GM21360 (cell line): ENCODE measurements around the gene DGKG.

Experiments
- ATAC-seq: cut with Tn5 transposase; IDR thresholded peaks from one replicate; pipeline ENCODE4 v1.9.1; 2021; ENCODE audit warnings: mild to moderate bottlenecking, moderate library complexity; ENCODE audit not compliant: unreplicated experiment

DGKG gene

DNA sequence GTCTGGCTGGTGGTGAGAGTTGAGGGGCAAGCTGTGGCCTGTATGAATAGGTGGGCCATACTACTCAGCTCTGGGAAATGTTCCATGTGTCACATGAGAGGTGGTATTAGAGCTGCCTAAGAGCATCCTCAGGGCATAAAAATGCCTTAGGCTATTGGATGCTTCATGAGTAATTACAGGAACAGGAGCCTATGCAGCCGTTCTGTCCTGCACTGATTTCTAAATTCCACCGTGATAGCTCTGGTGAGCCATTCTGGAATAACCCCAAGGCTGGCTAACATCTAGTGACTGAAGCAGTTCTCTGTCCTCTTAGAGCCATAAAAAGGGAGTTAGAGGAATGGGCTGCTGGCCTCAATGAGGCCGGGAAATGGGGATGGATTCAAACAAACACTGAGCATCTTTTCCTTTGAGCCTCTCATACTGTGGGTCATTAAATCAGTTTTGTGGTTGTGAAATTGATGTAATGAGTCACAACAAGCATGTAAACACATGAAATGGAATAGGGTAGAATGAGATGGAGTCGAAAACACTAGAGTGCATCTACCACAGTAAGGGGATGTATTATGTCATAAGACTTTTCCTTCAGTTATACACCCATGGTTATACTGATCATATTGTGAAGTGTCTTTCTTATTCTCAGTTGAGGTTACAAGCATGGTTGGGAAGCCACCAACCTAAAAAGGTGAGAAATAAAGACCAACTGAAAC lies 41.0 kb downstream of the DGKG start:
- ATAC-seq, result no peak

DNA sequence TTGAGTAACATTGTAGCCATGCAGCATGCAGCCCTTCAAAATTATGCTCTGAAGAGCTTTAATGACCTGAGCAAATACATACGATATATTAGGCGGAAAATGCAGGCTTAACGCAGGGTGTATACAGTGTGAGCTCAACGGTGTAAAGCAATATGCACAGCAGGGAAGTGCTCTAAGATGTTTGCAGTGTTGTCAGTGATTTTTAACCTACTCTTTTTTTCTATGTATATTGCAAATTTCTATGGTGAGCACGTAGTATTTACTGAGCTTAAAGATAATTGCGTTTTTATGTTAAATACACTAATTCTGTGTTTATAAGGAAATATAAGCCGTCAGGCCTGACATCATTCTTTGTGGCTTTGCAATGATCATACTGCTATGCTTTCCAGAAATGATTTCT lies 42.1 kb downstream of the DGKG start:
- no peak for ATAC-seq

DNA sequence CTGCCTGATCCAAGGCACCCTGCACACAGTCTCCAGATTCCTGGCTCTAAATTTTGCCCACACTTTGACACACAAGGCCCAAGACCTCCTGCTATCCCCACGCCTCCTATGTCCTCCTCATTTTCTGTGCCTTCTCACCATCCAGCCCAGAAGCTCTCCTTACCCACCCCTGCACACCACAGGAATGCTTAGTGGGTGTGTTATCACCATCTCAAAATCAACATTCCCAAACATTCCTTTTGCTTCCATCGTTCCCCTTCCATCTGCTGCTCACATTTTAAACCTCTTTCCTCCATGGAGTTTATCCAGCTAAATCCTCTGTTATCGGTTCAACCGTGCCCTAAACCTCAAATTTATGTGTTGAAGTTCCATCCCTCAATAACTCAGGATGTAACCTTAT lies 43.9 kb downstream of the DGKG start:
- ATAC-seq, result no peak

DNA sequence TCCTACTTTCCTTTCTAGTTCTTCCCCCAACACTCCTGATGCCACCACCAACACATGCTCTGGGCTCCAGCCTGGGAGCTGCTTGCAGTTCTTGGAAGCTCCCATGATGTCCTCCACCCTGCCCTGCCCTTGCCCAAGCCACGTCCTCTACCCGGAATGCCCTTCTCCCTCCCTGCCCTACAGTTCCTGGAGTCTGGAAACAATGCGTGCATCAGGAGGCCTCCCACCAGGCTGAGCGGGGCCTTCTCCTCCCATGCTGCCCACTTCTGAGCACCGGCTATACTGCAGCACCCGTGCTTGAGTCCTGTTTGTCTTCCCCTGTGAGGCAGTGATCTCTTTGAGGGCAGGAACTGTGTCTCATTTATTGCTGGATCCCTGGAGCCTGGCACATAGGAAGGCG lies 44.6 kb downstream of the DGKG start:
- no peak for ATAC-seq

DNA sequence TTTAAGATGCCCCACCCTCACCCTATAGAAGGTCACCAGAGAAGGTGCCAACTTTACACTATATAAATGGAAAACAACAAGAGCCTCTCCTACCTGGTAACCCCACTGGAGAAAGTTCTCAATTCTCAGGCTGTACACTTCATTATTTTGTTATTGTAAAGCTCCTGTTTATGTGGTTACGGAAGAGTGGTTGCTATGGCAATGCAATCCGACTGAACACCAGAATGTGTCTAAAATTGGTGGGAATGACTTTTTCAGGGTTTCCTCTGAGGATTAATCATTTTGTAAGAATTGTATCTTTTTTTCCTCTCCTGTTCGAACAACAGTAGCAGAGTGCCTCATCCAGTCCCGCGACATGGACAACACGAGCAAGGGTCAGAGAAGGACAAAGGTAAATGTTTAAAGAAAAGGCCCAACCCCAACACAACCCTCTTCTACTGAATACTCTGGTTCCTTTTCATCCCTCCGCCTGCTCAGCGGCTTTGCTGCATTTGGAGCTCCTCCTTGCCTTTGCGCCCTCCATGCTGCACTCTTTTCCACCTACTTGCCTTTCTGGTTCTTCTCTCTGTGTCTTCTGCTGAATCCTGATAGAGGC lies 45.3 kb downstream of the DGKG start:
- no peak for ATAC-seq

DNA sequence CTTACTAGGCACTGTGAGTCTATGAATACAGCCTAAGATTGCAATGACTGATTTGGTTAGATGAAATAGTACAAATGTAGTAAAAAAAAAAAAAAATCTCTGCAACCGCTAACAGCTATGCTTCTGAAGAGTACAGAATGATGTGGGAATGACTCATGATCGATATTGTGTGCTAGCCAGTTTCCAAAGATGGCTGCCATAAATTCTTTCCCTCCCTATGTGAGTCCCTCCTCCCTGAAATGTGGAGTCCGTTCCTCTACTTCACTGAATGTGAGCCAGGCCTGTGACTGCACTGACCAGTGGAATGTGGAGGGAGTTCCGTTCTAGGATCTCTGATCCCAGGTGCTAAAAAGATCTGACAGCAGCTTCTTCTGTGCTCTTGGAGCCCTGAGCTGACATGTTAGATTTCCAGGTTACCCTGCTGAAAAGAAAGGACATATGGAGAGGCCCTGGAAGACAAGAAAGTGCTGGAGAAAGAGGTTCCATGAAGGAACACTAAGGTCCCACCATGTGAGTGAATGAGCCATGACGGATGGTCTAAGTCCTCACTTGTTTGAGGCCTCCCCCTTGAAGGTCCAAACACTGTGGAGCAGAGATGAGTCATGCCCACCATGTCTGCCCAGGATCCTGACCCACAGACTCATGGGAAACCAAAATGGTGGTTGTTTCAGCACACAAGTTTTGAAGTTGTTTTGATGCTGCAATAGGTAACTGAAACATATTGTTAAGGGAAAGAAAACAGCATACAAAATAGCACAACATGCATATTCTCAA lies 46.3 kb downstream of the DGKG start:
- no peak for ATAC-seq

DNA sequence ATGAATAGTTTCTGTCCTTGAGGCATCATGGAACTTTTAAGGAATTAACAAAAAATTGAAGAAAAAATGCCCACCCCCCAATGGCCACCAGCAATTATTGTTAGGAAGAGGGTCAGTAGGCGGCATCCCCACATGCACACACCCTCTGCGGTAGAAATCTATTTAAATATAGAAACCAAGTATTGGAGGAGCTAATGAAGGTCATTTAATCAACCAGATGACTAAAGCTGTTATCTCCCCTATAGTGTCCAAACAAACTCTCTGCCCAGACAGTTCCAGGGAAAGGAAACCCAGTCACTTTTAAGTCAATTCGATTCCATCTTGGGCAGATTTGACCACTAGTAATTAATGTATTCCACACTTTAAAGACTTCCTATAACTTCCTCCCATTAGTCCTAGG lies 47.1 kb downstream of the DGKG start:
- no peak for ATAC-seq

DNA sequence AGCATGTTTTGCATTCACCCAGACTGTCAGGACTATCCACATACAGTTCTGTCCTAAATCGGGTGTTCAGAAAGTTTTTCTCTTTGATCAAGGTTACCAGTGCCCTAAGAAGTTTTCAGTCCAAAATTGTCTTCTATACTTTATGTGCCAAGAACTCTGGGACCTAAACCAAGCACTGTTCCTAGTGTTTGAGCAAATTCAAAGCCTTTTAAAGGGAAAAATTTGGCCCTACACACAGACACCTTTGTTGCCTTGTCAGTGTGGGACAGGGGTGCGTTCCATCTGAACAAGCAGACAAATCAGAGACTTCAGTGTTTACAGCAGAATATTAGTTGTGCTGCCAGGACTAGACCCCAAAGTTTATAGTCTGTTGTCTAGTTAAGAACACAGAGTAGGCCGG lies 50.6 kb downstream of the DGKG start:
- no peak for ATAC-seq

DNA sequence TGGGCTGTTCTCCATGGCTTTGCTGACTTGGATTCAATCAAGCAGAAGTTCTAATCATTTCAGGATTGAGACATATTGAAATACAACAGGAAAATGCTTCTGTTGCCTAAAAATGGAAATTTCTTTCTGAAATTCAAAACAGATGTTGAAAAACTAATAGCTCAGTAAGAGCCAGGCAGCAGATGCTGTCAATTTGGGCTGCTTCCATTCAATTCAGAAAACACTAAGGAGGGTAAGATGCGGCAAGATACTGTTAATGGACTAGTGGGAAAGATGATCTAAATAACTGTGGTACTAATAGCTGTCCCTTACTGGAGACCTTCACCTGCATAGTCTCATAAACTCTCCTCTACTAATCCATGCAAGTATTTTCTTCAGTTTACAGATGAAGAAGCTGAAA lies 53.5 kb downstream of the DGKG start:
- no peak for ATAC-seq

DNA sequence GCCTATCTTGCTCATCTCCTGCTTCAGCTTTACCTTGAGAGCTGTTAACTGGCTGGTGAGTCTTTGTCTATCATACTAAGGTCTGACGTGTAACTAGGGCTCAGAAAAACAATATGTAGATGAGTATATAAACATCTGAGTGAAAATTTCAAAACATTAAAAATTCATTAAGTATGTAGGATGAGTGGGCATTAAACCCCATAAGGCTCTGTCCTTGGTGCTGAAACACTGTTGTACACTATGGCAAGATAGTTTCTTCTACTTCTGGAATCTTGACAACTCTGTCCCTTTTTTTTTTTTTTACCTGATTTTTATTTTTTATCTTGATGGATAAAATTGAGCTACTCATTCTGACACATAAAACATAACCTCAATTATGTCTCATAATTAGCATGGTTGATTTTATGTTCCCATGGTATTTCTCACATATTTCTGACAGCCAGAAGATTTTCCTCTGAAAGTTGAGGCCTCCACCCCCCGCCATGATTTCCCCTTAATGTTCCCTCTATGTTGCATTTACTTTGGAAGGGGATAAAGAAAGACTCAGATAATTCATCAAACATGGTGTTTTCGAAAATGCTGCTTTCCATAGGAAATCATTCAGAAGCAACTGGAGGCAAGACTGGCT lies 54.3 kb downstream of the DGKG start:
- no peak for ATAC-seq

DNA sequence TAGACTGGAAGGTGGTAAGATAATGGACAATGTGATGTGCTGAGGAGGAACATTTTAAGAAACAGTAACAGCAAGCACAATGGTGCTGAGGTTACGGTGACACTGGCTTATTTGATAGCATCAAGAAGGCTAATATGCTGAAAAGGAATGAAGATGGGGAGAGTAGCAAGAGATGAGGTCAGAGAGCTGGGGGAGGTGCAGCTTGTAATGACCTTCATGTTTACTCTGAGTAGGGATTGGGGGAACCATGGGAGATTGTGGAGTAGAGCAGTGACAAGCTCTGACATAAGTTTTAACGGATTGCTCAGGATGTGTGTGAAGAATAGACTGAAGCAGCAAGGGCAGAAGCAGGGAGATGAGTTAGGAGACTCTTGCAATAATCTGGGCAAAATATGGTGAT lies 56.7 kb downstream of the DGKG start:
- no peak for ATAC-seq

DNA sequence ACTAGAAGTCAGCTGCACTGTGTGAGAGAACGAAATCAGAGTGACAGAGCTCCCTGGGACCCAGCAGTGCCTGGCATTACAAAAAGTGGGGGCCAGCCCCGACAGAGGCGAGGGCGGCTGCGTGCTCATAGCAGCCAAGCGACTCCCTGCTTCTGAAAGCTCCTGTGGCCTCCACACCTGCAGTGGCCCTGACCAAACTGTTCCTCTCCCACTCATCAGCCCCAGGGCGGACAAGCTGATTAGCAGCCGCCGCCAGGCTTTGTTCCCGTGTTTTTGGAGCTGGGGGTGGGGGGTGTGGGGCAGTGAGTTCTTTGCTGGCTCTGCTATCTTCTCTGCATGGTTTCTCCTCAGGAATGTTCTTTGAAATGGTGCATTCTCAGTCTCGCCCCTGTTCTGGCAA lies 58.1 kb downstream of the DGKG start:
- ATAC-seq, result no peak

DNA sequence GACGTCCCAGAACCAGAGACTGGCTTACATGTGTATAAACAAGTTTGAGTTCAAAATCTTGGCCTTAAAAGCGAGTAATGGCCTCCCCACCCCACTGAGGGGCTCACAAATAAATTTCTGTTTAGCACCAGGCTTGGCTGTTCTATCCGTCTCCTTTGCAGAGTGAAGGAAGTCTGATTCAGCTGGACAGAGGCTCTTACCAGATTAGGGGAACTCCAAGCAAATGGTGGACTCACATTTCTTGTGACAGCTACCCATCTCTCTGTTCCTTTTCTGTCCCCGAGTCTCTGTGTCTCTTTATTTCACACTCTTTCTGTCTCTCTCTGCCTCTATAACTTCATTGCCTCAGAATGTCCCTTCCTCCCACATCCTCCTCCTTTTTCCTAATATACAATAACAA lies 62.7 kb downstream of the DGKG start:
- no peak for ATAC-seq

DNA sequence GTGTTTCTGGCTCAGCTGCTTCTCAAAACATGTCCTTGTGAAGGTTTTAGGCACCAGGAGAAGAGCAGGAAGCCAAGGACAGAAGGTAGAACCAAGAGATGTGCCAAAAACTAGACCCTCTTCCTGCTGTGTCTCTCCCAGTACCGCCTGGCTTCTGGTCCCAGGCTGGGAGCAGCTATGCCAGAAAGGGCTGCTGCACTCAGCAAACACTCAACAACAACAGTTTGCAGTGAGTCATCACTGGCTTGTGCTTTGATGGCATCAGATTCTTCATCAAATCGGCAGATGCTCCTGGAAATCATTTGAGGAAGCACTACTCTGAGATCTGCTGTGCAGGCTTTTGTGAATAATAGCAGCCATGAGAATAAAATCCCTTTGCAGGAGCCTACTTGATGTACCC lies 63.2 kb downstream of the DGKG start:
- ATAC-seq, result no peak

DNA sequence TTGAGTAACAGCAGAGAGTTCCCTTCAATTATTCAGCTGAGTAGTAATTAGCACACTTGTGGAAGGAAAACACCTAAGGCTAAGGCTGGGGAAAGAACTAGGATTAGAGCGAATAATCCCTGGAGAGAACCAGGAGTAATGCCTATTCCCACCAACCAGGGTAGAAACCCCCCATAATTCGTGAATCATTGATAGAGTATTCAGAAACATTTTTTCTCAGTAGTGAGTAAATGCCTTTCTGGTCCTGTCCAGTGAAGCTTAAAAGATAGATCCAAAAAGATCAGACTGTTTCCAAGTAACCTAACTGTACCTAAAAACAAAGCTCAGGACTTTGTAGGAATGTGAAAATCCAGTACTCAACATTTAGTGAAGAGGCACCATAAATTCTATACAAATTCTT lies 71.2 kb downstream of the DGKG start:
- no peak for ATAC-seq

DNA sequence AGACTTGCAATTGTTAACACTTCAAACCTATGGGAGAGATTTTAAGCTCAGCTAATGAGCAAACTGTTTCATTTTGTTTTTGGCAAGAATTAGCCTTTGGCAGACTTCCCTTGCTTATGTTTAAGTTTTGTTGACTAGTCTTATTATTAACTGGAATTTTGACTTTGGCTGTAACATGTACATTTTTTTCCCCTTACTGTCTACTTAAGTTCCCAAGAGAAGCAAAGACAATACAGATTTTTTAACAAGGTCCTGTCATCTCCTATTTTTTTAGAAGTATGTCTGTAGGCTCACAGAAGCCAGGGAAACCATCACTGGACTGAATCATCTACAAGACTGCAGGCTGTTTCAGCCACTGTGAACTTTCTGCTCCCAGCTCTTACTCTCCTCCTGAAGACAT lies 74.3 kb downstream of the DGKG start:
- ATAC-seq, result no peak

DNA sequence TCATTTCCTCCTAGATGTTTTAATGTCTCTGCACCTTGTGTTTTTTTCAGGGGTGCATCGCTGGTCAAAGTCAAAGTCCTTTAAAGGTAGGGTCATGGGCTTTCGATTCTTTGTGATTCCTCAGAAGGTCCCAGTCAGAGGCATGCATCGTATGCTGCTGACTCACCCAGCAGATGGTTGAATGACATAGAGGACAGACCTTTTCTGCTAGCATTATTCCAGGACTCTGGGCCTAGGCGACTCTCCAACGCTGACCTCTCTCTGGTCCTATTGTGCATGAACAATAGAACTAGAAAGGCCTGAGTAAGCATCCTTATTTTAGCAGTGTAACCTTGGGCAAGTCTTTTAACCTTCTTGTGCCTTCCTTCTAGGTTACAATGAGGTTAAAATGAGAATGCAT lies 75.9 kb downstream of the DGKG start:
- no peak for ATAC-seq

DNA sequence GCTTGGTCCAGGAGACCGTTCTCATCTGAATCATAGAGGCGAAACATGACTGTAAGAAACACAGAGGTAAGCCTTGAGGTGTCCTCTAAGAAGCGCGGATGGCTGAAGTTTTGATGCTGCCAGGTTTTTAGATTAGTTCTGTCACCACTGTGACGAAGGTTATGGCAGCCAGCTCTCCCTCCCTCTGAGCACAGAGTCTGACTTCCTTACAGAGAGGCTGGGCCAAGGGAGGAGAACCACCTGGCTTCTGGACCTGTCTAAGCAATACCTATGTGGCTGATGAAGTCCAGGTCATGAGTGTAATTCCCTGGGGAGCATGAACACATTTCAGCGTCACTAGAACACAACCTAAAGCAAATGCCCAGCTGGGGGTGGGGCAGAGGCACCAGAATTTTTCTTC lies 77.4 kb downstream of the DGKG start:
- ATAC-seq, result no peak

DNA sequence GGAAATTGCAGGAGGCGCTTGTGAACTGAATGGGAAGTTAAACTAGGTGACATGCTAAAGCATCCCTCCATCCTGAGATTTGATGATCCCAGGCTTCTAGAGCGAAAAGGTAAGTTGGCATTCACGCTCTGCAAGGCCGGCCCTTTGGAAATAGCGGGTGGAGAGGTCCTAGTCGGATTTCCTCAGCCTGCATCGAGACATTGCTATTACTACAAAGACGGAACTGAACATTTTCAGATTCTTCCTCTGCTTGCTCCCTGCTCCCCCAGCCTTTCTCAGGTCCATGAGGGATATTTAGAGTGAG lies 77.7 kb downstream of the DGKG start:
- no peak for ATAC-seq

DNA sequence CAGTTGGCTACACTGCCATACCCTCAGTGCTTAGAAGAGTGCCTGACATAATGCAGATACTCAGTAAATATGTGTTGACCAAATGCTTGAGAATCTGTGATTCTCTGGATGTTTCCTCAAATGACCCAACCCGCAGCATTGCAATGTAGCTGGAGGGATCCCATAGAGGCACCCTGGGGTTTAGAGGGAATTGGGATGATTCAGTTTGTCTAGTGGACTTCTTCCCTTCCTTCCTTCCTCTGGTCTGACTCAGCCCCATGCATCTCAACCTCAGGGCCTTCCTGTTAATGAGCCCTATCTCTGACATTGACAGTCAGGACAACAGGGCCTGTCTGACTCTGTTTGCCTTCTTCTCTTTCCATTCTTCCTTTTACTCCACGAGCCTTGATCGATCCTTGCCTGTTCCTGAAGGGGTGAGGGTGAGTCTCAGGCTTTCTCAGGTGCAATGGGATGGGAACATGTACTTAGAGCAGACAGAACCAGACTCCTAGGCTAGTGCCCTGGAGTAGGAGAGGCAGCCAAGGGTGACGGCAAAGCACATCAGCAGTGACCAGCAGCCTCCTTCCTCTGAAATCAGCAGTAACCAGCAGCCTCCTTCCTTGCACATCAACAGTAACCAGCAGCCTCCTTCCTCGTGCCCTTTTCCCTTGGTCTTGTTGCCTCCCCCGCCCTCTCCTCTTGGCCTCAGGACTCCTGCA lies 78.2 kb downstream of the DGKG start:
- ATAC-seq, result no peak

DNA sequence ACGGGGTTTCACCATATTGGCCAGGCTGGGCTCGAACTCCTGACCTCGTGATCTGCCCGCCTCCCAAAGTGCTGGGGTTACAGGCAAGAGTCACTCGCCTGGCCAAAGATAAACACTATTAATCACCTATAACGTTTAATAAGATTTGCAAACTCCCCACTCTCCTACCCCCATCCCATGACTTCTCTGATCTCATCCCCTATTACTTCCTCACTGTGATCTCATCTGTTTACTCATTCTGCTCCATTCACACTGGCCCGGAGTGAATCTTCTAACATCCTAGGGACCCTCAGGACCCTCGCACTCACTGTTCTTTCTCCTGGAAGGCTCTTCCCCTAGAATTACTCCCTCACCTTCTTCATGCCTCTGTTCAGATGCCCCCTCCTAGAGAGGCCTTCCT lies 78.9 kb downstream of the DGKG start:
- ATAC-seq, result no peak

DNA sequence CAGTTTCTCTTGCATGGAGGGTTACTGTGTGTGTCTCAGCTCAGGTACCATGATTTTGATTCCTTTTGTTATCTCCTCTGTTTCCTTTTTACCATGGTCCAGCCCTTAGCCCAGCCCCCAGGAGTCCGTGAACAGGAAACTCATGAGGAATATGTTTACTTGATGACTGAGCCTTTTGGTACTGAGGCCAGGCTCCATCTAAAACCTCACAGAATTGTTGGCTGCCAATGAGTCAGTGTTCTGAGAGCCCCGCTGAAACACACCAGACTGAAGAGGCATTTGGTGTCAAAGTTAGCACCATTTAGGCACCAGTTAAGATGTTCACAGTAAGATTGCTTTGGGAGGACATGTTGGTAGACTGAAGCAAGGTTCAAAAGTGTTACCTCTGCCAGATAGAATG lies 80.9 kb downstream of the DGKG start:
- ATAC-seq, result no peak
